Parietal lobe (tissue), 1 donor: ENCODE data around the gene ARL9. TPM values are rescaled to one million over a fixed set of nuclear protein-coding genes. Genes with fewer than 3 reads are reported as not detected.

Experiments
- total RNA-seq: library from RNA; depleted of rRNA; stranded (reverse); fragments of >200 nt; gene quantifications from one replicate; pipeline ENCODE4 v1.2.3, GENCODE V29; 2014

Gene ARL9, protein sequence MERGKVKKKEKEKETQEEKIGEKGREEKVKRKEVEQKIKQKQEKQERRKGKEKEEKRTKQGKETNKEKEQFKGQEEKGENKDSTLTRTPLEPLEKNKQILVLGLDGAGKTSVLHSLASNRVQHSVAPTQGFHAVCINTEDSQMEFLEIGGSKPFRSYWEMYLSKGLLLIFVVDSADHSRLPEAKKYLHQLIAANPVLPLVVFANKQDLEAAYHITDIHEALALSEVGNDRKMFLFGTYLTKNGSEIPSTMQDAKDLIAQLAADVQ
- total RNA-seq = 3.8 TPM

DNA sequence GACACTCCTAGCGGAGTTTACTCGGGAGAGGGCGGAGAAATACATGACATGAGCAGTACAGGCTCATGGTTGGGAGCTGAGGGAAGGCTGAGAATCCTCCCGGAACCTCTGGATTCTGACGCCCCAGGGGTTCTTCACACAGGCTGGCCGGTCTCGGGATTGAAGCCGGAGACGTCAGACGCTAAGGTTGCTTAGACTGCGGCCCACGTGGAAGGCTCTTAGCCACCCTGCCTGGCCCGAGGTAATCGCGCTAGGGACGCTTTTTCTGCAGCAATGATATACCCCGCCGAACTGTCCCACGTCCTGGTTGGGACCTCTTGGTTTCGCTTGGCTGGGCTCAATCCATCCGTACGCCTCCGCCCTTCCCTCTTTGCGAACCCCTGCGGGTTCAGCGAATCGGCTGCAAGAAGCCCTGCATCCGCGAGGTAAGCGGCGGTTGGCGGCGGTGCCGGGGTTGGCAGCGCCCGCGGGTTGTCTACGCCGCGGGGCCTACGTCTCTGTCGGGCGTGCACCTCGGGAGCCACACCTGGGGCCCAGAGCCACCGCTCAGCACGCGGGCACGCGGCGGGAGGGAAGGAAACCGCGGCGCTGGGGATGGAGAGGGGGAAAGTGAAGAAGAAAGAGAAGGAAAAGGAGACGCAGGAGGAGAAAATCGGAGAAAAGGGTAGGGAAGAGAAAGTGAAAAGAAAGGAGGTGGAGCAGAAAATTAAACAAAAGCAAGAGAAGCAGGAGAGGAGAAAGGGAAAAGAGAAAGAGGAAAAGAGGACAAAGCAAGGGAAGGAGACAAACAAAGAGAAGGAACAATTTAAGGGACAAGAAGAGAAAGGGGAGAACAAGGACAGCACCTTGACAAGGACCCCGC is at the start of gene ARL9:
Gene ARL9, plus strand, starts transcription at position 523 of the 862 bp plus-strand sequence. Its CDS starts 72 bp downstream, at position 595.

DNA sequence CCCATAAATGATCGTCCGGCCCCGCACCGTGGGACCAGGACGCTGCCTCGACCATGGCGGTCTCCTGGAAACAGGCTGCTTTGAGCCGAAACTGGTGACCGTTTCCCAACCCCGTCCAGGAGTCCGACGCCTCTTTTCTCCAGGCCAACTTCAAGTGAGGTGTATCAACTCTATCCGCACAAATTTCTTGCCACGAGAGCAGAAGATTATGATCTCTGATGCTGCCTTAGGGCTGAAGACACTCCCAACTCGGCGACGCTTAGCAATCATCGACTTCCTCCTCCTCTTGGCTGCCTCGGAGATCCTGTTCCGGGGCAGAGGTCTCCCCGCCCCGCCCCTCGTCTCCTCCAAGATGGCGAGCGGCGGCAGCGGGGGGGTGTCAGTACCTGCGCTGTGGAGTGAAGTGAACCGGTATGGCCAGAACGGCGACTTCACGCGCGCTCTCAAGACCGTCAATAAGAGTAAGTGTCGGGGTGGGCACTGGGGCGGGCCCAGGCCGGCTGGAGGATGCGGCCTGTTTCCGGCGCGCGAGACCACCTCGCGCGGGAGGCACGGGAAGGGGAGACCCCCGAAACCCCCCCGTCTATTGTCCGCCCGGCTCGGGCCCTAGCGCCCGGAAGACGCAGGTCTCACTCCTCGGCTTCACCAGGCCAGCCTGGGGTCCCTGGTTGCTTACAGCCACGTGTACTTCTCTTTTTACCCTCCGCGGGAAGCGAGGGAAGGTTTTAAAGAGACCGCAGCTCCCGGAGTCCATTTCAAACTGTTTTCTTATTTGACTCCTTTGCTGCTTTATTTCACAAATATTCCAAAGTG is 38.1 kb upstream of the ARL9 start, which contains the start of gene SRP72:
Gene SRP72, plus strand, starts transcription at position 334 of the 813 bp plus-strand sequence. Its CDS starts 19 bp downstream, at position 353.

Other genes with a start within 250 kb of the ARL9 start
- 38.2 TPM for gene AASDH, start 118.3 kb upstream of the ARL9 start, total RNA-seq
- gene PPAT, start 70.2 kb upstream of the ARL9 start, total RNA-seq = 20.0 TPM
- gene PAICS, start 69.5 kb upstream of the ARL9 start, total RNA-seq = 15.0 TPM
- 94.5 TPM for gene SRP72, start 38.2 kb upstream of the ARL9 start, total RNA-seq
- gene HOPX, start 175.5 kb downstream of the ARL9 start, total RNA-seq = 54.5 TPM